Right lobe of liver (tissue), 6 donors: ENCODE data around the gene ARRDC3. TPM values are rescaled to one million over a fixed set of nuclear protein-coding genes. Genes with fewer than 3 reads are reported as not detected.
A peak's percentile ranks its signal among the peaks of the same experiment; 100 is the strongest.

Source experiments
- ATAC-seq, 4 donors: fragments of 200-7000 bp; cut with Tn5 transposase; one replicate each; pipeline ENCODE4 v1.9.1; 2020; ENCODE audit warnings: mild to moderate bottlenecking in 4 of 4, moderate library complexity in 4 of 4
- DNase-seq, 3 donors: peaks; one replicate each; pipeline ENCODE4 v3.0.0-alpha.2; 2020
- H3K27ac ChIP-seq, 3 donors: fragments of 200-600 bp; one replicate each; pipeline ENCODE4 v1.8.0; 2022
- H3K27me3 ChIP-seq, 2 donors: fragments of 200-600 bp; one replicate each; pipeline ENCODE4 v1.8.0; 2022
- H3K36me3 ChIP-seq, 4 donors: fragments of 200-600 bp; sonication (generic) in 1 of 4; one replicate each; pipeline versions ENCODE4 v1.5.1 to v1.8.0; 2017 to 2022; ENCODE audit warnings: control low read depth in 1 of 4
- H3K4me1 ChIP-seq, 4 donors: fragments of 200-600 bp; sonication (generic) in 1 of 4; one replicate each; pipeline versions ENCODE4 v1.5.1 to v1.8.0; 2017 to 2022; ENCODE audit warnings: control low read depth in 1 of 4
- H3K4me3 ChIP-seq, 3 donors: fragments of 200-600 bp; one replicate each; pipeline ENCODE4 v1.8.0; 2022
- H3K9me3 ChIP-seq, 4 donors: fragments of 200-600 bp; sonication (generic) in 1 of 4; one replicate each; pipeline versions ENCODE4 v1.5.1 to v1.8.0; 2017 to 2022; ENCODE audit warnings: control low read depth in 1 of 4
- CTCF ChIP-seq, 4 donors: fragments of 200-600 bp in 3 of 4; fragments of 450-650 bp in 1 of 4; IDR thresholded peaks; one replicate each; pipeline versions ENCODE4 v1.5.1 to v1.8.0; 2016 to 2022; ENCODE audit warnings: antibody characterized with exemption in 4 of 4, mild to moderate bottlenecking in 2 of 4
- POLR2A ChIP-seq: fragments of 450-650 bp; IDR thresholded peaks from one replicate; pipeline ENCODE4 v1.6.1; 2017; ENCODE audit warnings: antibody characterized with exemption, mild to moderate bottlenecking
- WGBS: methylation state at CpG from one replicate; pipeline ENCODE4 v1.1.6; 2018; ENCODE audit warnings: low coverage, low lambda C conversion rate; ENCODE audit not compliant: insufficient coverage; ENCODE audit errors: missing lambda C conversion rate; 5-methylcytosine and 5-hydroxymethylcytosine counted together
- intact Hi-C, 2 donors: fragments of 100-400 bp; cut with DNase I; formaldehyde crosslinking; loops; one replicate each; pipeline versions ENCODE4 v1.11.2 to v1.14.1; 2022
- total RNA-seq, 6 experiments: library from RNA; depleted of rRNA in 2 of 6; stranded (reverse); fragments of >200 nt in 2 of 6; fragmentation: NEBNext Ultra II Directional in 3 of 6; extraction: Animal tissue kit (Norgen Biotek cat#: 25700) in 3 of 6; gene quantifications; one replicate each; pipeline versions ENCODE4 v1.1.0 to v1.2.4, GENCODE V29; 2016 to 2023
- donor health status: DM: no; HTN: yes; CAD: no.
- donor health status: DM: no; HTN: no; CAD: no.
- donor health status: DM: no; HTN: no; CAD: no.
- donor health status: DM: no; HTN: yes; CAD: no.
- donor health status: DM: no; HTN: yes; CAD: no.

ARRDC3 gene
- total RNA-seq, 6 experiments from 2014 or later = 14.3 to 96.9 (median 46.0) TPM

GRCh38 chr5:91367344-91367743 lies 15.8 kb downstream of the ARRDC3 start:
- Histone ChIP-seq H3K36me3 (peaks cover 6 to 47% (median 27%) of the 10 kb centered on the region in 4 donors), H3K9me3 (no peaks in the 10 kb centered on the region), H3K4me3 (no peak overlapping the region), H3K27me3 (no peaks in the 10 kb centered on the region), H3K27ac (no peak overlapping the region), H3K4me1 (peaks cover 0 to 4% (median 0%) of the 10 kb centered on the region in 4 donors)
- intact Hi-C loops = no loop called here
- no peak for DNase-seq
- peak in 1 of 4 donors; percentile 30 for ATAC-seq
- TF ChIP-seq CTCF (IDR thresholded peaks at IDR 0.05) = no peak
- TF ChIP-seq POLR2A = no peak

GRCh38 chr5:91366551-91366950 lies 16.6 kb downstream of the ARRDC3 start:
- DNase-seq (no peak), ATAC-seq (peak in 1 of 4 donors; percentile 38)
- Histone ChIP-seq H3K4me1 (no peaks in the 10 kb centered on the region), H3K27ac (no peak overlapping the region), H3K27me3 (no peaks in the 10 kb centered on the region), H3K4me3 (no peak overlapping the region), H3K9me3 (no peaks in the 10 kb centered on the region), H3K36me3 (peaks cover 4 to 39% (median 23%) of the 10 kb centered on the region in 4 donors)
- intact Hi-C loops = no loop called here
- no peak for TF ChIP-seq CTCF (IDR thresholded peaks at IDR 0.05)
- no peak for TF ChIP-seq POLR2A
- 100% methylated on average over 1 of the region's 1 CpG for WGBS

GRCh38 chr5:91365498-91365897 lies 17.6 kb downstream of the ARRDC3 start:
- WGBS = 73% methylated on average over 3 of the region's 3 CpGs

GRCh38 chr5:91362935-91363334 lies 20.2 kb downstream of the ARRDC3 start:
- no peak for ATAC-seq

More at GRCh38 chr5:91365498-91365897, 17.6 kb downstream of the ARRDC3 start:
- H3K4me3 ChIP-seq = no peak overlapping the region
- ATAC-seq (peak in 1 of 4 donors; percentile 6), DNase-seq (no peak)
- H3K9me3 ChIP-seq = no peaks in the 10 kb centered on the region
- H3K4me1 ChIP-seq = no peaks in the 10 kb centered on the region
- intact Hi-C loops = no loop called here
- peaks cover 3 to 29% (median 16%) of the 10 kb centered on the region in 4 donors for H3K36me3 ChIP-seq
- TF ChIP-seq CTCF (IDR thresholded peaks at IDR 0.05) = no peak
- no peak for TF ChIP-seq POLR2A
- no peak overlapping the region for H3K27ac ChIP-seq
- no peaks in the 10 kb centered on the region for H3K27me3 ChIP-seq

More at GRCh38 chr5:91362935-91363334, 20.2 kb downstream of the ARRDC3 start:
- no peak for DNase-seq
- Histone ChIP-seq H3K9me3 (no peaks in the 10 kb centered on the region), H3K36me3 (peaks cover 0 to 3% (median 2%) of the 10 kb centered on the region in 4 donors), H3K27me3 (no peaks in the 10 kb centered on the region), H3K27ac (no peak overlapping the region), H3K4me1 (no peaks in the 10 kb centered on the region), H3K4me3 (no peak overlapping the region)
- 88% methylated on average over 1 of the region's 1 CpG for WGBS
- TF ChIP-seq POLR2A (no peak), CTCF (IDR thresholded peaks at IDR 0.05) (no peak)
- intact Hi-C loops = no loop called here
